Thyroid gland (tissue), 4 donors: ENCODE measurements around the gene DNM3. TPM values are rescaled to one million over a fixed set of nuclear protein-coding genes. Genes with fewer than 3 reads are reported as not detected.

ENCODE experiments used
- DNase-seq, 2 donors: peaks; one replicate each; pipeline ENCODE4 v3.0.0-alpha.2; 2019
- H3K27ac ChIP-seq, 3 donors: fragments of 200-600 bp; sonication (generic); 1 replicate in 2 of 3; 2 replicates in 1 of 3; pipeline ENCODE4 v1.5.1; 2016 to 2019; ENCODE audit warnings: mild to moderate bottlenecking in 1 of 3, moderate library complexity in 1 of 3
- H3K27me3 ChIP-seq: fragments of 200-600 bp; sonication (generic); one replicate; pipeline ENCODE4 v1.5.1; 2019
- H3K36me3 ChIP-seq, 2 donors: fragments of 200-600 bp; sonication (generic); one replicate each; pipeline ENCODE4 v1.5.1; 2016 to 2019
- H3K4me1 ChIP-seq, 2 donors: fragments of 200-600 bp; sonication (generic); one replicate each; pipeline ENCODE4 v1.5.1; 2017 to 2019
- H3K4me3 ChIP-seq, 3 donors: fragments of 200-600 bp; sonication (generic); replicated peaks in 1 of 3; 1 replicate in 2 of 3; 2 replicates in 1 of 3; pipeline ENCODE4 v1.5.1; 2016; ENCODE audit warnings: mild to moderate bottlenecking in 1 of 3
- H3K9me3 ChIP-seq: fragments of 200-600 bp; sonication (generic); one replicate; pipeline ENCODE4 v1.5.1; 2017
- CTCF ChIP-seq, 6 experiments: fragments of 200-600 bp in 3 of 6; fragments of 450-650 bp in 3 of 6; sonication (generic) in 3 of 6; IDR thresholded peaks; one replicate each; pipeline ENCODE4 v1.5.1; 2016 to 2019; ENCODE audit warnings: antibody characterized with exemption in 6 of 6, mild to moderate bottlenecking in 2 of 6, inconsistent platforms in 1 of 6, moderate library complexity in 1 of 6
- POLR2A ChIP-seq, 2 donors: fragments of 450-650 bp; IDR thresholded peaks; one replicate each; pipeline ENCODE4 v1.6.1; 2017; ENCODE audit warnings: antibody characterized with exemption in 2 of 2, mild to moderate bottlenecking in 2 of 2, moderate library complexity in 1 of 2
- WGBS, 2 donors: methylation state at CpG; one replicate each; pipeline ENCODE4 v1.1.5; 2017; 5-methylcytosine and 5-hydroxymethylcytosine counted together
- intact Hi-C: fragments of 100-400 bp; cut with DNase I; formaldehyde crosslinking; loops from one replicate; pipeline ENCODE4 v1.15.1; 2023
- total RNA-seq, 4 donors: library from RNA; depleted of rRNA; stranded (reverse); fragments of >200 nt; gene quantifications; one replicate each; pipeline ENCODE4 v1.2.3, GENCODE V29; 2016

DNM3 gene
- total RNA-seq, 4 donors from 2014 or later, result 9.0 to 13.6 (median 10.8) TPM

- intact Hi-C loops, result no loop called here
These were observed 3.1 kb downstream of the DNM3 start for GRCh38 chr1:171844381-171844780.

GRCh38 chr1:171845998-171846397 lies 4.7 kb downstream of the DNM3 start:
- TF ChIP-seq POLR2A (IDR thresholded peaks at IDR 0.05) (no peak), CTCF (IDR thresholded peaks at IDR 0.05) (no peak)
- no peak overlapping the region for H3K27ac ChIP-seq
- H3K4me3 ChIP-seq, result no peak overlapping the region
- H3K4me1 ChIP-seq, result peaks cover 0 to 4% of the 10 kb centered on the region in 2 donors
- H3K36me3 ChIP-seq, result no peaks in the 10 kb centered on the region
- intact Hi-C loops, result no loop called here
- no peak for DNase-seq
- H3K9me3 ChIP-seq, result no peaks in the 10 kb centered on the region
- H3K27me3 ChIP-seq, result no peaks in the 10 kb centered on the region

More at GRCh38 chr1:171844381-171844780, 3.1 kb downstream of the DNM3 start:
- H3K9me3 ChIP-seq, result no peaks in the 10 kb centered on the region
- DNase-seq, result no peak
- 89 to 90% methylated on average over 2 of the region's 2 CpGs for WGBS, 2 donors
- TF ChIP-seq POLR2A (IDR thresholded peaks at IDR 0.05) (no peak), CTCF (IDR thresholded peaks at IDR 0.05) (no peak)
- no peak overlapping the region for H3K4me3 ChIP-seq
- H3K36me3 ChIP-seq, result no peaks in the 10 kb centered on the region
- no peak overlapping the region for H3K27ac ChIP-seq
- peaks cover 0 to 4% of the 10 kb centered on the region in 2 donors for H3K4me1 ChIP-seq
- H3K27me3 ChIP-seq, result no peaks in the 10 kb centered on the region

GRCh38 chr1:171849245-171849898 lies 8.1 kb downstream of the DNM3 start:
- Histone ChIP-seq H3K4me3 (no peak overlapping the region), H3K27ac (no peak overlapping the region), H3K36me3 (no peaks in the 10 kb centered on the region), H3K27me3 (no peaks in the 10 kb centered on the region), H3K4me1 (no peaks in the 10 kb centered on the region), H3K9me3 (no peaks in the 10 kb centered on the region)
- TF ChIP-seq CTCF (IDR thresholded peaks at IDR 0.05) (no peak), POLR2A (IDR thresholded peaks at IDR 0.05) (no peak)
- no peak for DNase-seq
- intact Hi-C loops, result no loop called here
- WGBS, 2 donors, result 74 to 76% methylated on average over 5 of the region's 5 CpGs

- DNase-seq, result no peak
- WGBS, 2 donors, result 81 to 87% methylated on average over 5 of the region's 5 CpGs
- no peak overlapping the region for H3K27ac ChIP-seq
- H3K4me1 ChIP-seq, result no peaks in the 10 kb centered on the region
- TF ChIP-seq CTCF (IDR thresholded peaks at IDR 0.05) (no peak), POLR2A (IDR thresholded peaks at IDR 0.05) (no peak)
- no peaks in the 10 kb centered on the region for H3K27me3 ChIP-seq
- H3K4me3 ChIP-seq, result no peak overlapping the region
- no peaks in the 10 kb centered on the region for H3K9me3 ChIP-seq
- intact Hi-C loops, result no loop called here
- no peaks in the 10 kb centered on the region for H3K36me3 ChIP-seq
These were observed 9.5 kb downstream of the DNM3 start for GRCh38 chr1:171850651-171851350.

GRCh38 chr1:171852272-171852671 lies 11.0 kb downstream of the DNM3 start:
- Histone ChIP-seq H3K27ac (no peak overlapping the region), H3K36me3 (no peaks in the 10 kb centered on the region), H3K4me1 (no peaks in the 10 kb centered on the region), H3K9me3 (no peaks in the 10 kb centered on the region), H3K27me3 (no peaks in the 10 kb centered on the region), H3K4me3 (no peak overlapping the region)
- DNase-seq, result no peak
- intact Hi-C loops, result no loop called here
- no peak for TF ChIP-seq POLR2A (IDR thresholded peaks at IDR 0.05)
- TF ChIP-seq CTCF (IDR thresholded peaks at IDR 0.05), result no peak
